ENCODE results near the gene RNU1-2.
"Not testable (repeated sequence)": the region's sequence is repeated elsewhere in the genome, so short reads cannot be mapped to it uniquely, and the experiment has no call there.

Gene RNU1-2

DNA sequence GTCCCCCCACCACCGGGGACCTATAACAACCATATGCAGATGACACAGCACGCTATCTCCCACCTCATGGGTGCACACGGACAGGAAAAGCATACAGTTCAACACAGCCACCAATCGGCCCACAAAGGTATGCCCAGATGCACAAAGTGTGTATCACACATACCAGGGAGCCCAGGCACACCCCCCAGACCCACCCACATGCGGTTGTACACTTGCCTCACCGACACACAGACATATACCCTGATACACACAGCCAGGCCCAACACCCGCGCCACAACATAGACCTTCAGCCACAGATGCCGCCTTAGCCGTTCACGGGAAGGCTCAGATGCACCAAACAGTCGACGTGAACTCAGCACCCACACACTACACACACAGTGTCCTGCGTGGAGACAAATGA lies 31.5 kb downstream of the RNU1-2 start:
- no peak for DNase-seq

- no peak for DNase-seq
Observed at GRCh38 chr1:16927711-16928485, 32.1 kb downstream of the RNU1-2 start.

GRCh38 chr1:16929146-16930041 lies 33.6 kb downstream of the RNU1-2 start:
- DNase-seq: not testable (repeated sequence)

DNA sequence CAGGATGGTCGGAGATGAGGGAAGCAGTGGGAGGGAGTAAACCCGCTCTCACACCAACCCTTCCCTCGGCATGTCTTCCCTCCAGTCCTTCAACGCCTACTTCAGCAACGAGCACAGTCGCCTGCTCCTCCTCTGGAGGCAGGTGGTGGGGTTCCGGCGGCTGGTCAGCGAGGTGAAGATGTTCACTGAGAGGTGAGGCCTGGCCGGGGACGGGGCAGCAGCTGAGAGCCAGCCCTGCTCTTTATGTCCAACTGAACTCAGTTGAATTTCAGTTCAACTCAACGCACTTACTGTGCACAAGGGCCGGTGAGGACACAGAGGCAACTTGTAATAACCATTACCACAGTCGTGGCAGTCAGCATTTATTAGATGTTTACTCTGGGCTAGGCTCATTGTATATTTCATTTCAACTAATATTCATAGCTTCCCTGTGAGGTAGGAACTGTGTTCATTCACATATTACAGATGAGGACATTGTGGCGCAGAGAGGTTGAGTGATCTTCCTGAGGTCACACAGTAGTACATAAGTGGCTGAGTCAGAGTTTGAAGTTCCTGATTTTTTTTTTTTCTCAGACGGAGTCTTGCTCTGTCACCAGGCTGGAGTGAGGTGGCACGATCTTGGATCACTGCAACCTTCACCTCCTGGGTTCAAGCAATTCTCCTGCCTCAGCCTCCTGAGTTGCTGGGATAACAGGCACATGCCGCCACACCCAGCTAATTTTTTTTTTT lies 35.6 kb downstream of the RNU1-2 start:
- not testable (repeated sequence) for DNase-seq

GRCh38 chr1:16933945-16934344 lies 38.2 kb downstream of the RNU1-2 start:
- DNase-seq: not testable (repeated sequence)

GRCh38 chr1:16936580-16936979 lies 40.8 kb downstream of the RNU1-2 start:
- not testable (repeated sequence) for DNase-seq

DNA sequence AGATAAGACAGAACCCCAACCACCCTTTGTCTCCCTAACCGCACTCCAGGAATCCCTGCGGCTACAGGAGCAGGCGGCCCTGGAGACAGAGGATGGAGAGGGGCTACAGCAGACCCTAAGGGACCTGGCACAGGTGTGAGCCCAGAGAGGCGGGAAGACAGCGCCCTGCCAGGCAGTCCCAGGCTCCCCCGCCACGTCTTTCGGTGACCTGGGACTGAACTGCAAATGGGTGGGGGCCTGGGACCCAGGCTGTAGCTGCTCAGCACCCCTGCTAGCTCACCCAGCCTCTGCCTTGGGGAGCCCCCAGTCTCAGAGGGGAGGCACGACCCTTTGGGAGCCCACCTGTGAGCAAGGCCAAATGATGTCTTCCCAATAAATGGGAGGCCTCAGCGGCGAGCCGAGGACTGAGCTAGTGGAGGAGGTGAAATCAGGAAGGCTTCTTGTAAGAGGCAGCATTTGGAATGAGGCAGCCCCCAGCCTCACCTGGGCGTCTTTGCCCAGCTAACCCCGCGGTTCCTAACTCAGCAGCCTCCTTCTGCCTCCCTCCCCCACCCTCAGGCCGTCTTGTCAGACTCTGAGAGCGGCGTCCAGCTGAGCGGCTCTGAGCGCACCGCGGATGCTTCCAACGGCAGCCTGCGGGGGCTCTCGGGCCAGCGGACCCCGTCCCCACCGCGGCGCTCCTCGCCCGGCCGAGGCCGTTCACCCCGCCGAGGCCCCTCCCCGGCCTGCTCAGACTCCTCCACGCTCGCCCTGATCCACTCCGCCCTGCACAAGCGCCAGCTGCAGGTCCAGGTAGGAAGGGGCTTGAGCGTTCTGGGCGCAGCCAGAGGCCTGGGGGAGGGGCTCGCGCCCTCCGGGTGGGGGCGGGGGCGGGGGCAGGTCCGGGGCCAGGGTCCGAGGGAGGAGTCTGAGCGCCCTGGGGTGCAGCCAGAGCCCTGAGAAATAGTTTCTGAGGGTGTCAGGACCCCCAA lies 42.9 kb downstream of the RNU1-2 start:
- no peak for DNase-seq

DNA sequence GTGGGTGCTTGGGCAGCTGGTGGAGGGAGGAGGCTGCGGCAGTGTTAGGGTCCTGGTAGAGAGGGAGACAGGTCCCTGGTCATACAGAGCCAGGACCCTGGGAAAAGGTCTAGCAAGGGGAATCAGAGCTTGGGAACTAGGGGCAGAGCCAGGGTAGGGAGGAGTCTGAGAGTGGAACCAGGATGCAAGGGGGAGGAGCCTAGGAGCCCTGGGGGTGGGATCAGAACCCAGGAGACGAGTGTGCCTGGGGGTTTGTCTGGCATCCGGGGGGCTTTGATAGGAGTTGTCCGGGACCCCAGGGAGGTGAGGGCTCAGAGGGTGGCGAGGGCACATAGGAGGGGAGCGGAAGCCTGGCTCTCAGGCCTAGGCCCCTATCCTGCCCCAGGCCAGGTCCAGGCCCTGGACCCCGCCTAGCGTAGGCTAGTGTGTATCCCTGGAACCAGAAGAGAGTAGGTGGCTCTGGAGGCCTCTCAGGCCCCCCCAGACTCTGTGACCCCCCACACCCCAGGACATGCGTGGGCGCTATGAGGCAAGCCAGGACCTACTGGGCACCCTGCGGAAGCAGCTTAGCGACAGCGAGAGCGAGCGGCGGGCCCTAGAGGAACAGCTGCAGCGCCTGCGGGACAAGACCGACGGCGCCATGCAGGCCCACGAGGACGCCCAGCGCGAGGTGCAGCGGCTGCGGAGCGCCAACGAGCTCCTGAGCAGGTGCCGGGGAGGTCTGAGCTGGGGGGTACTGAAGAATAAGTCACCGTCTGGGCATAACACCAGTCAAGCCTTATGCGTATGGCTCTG lies 43.8 kb downstream of the RNU1-2 start:
- DNase-seq: not testable (repeated sequence)

DNA sequence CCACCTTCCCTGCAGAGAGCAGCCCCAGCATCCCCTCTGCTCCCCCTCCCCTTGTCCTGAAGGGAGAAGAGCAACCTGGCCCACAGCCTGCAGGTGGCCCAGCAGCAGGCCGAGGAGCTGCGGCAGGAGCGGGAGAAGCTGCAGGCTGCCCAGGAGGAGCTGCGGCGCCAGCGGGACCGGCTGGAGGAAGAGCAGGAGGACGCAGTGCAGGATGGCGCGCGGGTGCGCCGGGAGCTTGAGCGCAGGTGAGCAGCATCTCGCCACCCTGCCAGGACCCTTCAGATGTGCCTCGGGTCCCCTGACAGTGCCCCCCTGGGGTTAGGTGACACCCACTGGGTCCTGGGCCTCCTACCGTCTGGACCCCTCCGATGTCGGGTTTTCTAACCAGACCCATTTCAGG lies 48.3 kb downstream of the RNU1-2 start:
- DNase-seq: no peak

DNA sequence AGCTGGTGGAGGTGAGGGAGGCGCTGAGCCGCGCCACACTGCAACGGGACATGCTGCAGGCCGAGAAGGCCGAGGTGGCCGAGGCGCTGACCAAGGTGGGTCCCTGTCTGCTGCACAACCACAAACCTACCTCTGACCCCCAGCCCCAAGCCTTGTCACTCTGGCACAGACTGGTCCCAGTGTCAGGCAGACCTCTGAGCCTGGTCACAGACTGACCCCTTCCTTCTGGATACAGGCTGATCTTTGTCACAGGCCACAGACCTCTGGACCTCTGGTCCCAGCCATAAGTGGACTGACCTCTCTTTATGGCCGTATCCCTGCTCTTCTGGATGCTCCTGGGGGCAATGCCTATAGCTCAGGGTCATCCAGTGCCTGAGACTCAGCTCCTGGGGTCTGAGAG lies 49.7 kb downstream of the RNU1-2 start:
- not testable (repeated sequence) for DNase-seq
